GM18526 (cell line): ENCODE data around the gene ETNPPL.

Experiments used
- POLR2A ChIP-seq: IDR thresholded peaks from 3 replicates; pipeline ENCODE4 v1.6.1; 2011; ENCODE audit not compliant: insufficient read length; ENCODE audit errors: extremely low read depth

The ETNPPL gene

DNA sequence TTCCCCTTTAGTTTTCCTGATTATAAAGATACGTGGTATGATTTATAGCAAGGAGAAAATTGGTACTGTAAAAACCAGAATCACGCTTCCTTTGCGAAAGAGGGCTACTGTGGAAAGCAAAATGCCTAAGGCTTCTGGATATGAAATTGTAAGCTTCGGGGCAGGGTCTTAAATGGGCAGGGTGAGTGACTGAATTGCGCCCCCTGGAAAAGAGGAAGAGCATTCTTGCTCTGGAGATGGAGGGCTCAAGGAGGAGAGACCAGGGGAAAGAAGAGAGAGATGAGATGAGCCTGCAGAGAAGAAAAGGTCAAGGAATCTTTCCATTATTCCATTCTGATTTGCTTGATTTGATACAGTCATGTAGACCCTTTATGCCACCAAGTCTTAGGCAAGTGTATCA is 13.1 kb upstream of the ETNPPL start:
- TF ChIP-seq POLR2A, result no peak

DNA sequence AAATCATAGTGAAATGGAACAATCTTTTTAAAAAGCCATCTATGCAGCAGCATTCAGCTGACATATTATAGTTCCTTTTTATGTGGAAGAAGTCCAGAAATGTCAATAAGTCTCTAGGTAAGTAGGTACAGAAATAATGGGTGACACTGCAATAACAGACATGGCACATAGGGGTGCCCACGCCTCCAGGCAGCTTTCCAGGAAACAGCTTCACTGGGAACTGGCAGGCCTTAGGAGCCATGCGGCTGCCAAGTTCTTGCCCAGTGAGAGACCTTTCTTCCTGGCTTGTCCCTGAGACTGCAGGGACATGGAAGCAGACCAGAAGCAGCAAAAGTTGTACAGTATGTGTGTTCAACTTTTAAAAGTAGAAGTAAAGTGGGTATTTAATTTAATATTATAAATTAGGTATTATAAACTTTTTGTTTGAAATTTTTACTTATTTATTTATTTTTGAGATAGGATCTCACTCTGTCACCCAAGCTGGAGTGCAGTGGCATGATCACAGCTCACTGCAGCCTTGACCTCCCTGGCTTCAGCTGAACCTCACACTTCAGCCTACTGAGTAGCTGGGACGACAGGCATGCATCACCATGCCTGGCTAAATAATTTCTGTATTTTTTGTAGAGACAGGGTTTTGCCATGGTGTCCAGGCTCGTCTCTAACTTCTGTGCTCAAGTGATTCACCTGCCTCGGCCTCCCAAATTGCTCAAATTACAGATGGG is 12.1 kb upstream of the ETNPPL start:
- TF ChIP-seq POLR2A, result no peak

- TF ChIP-seq POLR2A, result no peak
Observed at GRCh38 chr4:108772402-108772801, 9.5 kb upstream of the ETNPPL start.

- TF ChIP-seq POLR2A, result no peak
Observed at GRCh38 chr4:108766058-108766457, 3.2 kb upstream of the ETNPPL start.

DNA sequence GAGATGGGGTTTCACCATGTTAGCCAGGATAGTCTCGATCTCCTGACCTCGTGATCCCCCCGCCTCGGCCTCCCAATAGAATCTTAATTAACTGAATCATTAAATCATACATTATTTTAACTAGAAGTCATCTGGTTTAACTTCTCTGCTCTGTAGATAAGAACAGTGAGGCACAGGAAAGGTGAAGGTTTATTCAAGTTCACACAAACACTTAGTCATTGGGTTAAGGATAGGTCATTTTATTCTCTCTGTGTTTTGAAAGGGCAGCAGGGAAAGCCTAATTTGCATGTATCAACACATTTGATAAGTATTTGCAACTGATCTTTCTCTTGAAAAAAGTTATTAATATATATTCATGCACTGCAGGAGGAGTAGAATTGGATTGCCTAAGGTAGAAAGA is 1.1 kb upstream of the ETNPPL start:
- TF ChIP-seq POLR2A, result no peak

- no peak for TF ChIP-seq POLR2A
Observed at GRCh38 chr4:108763226-108763593, 357 bp upstream of the ETNPPL start.

GRCh38 chr4:108758498-108758897 is 4.4 kb downstream of the ETNPPL start:
- TF ChIP-seq POLR2A, result no peak

DNA sequence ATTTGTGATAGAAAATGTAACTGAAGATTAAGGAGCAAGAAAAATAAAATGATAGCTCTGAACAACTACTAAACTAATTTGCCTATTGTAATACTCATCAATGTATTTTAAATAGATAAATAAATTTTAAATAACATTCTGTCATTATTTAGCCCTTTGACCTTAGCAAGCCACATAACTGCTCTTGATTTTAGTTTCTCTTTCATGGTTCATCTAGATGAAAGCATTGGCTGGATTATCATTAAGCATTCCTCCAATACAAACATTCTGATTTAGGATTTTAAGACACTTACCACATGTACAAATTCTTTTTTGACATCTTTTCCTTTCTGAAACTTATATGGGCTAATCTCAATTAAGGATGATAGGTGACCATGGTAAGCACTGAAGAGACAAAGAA is 8.5 kb downstream of the ETNPPL start:
- TF ChIP-seq POLR2A, result no peak

- no peak for TF ChIP-seq POLR2A
Observed at GRCh38 chr4:108751321-108751720, 11.5 kb downstream of the ETNPPL start.

DNA sequence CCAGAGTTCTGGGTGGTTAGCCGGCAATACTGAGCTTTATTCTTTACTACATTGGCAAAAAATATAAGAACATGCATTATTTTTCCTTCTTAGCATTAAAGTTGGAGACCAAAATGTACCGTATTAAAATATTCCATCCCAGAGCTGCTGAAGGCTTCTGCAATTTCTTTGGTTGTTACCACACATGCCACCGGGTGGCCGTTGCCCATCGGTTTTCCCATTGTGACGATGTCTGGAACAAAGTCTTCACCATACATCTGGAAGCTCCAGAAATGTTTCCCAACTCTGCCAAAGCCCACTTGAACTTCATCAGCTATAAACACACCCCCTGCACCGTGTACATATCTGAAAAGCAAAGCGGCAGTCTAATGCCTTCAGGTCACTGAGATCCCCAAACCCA is 13.7 kb downstream of the ETNPPL start:
- no peak for TF ChIP-seq POLR2A

DNA sequence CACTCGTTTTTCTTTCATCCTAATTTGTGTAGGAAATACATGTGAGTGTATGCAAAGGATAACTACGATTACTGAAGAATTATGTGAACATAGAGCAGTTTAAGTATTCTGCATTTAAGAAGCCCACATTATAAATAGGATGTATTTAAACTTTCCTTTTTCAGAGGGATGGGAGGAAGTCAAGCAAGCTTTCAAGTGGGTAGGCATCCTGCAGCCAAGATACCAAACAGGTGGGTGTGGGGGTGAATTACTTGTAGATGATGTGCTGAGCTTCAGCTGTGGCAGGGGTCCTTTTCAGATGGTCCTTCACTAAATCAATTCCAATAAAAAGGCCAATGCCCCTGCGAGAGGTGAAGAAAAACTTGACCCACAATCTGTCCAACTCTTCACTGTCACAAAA is 16.3 kb downstream of the ETNPPL start:
- no peak for TF ChIP-seq POLR2A

DNA sequence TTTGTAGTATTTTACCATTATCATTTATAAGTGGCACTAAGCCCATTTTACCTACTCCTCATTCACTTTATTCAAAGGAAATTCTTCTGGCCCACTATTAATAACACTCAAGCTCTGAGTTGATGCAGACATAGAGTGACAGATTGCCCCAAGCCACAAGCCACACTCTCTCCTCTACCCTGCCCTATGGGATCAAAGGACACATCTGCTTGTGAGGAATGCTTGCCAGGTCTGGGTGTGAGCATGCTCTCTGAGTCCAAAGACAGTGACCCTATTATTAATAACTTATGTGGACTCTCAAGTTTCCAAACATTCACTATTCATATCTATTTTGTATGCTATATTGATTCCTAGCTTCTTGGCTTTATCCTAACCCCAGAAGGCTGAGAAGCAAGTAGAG is 18.5 kb downstream of the ETNPPL start:
- no peak for TF ChIP-seq POLR2A

GRCh38 chr4:108742451-108743420 is 20.1 kb downstream of the ETNPPL start:
- no peak for TF ChIP-seq POLR2A

GRCh38 chr4:108738003-108738706 is 24.7 kb downstream of the ETNPPL start:
- TF ChIP-seq POLR2A, result no peak

DNA sequence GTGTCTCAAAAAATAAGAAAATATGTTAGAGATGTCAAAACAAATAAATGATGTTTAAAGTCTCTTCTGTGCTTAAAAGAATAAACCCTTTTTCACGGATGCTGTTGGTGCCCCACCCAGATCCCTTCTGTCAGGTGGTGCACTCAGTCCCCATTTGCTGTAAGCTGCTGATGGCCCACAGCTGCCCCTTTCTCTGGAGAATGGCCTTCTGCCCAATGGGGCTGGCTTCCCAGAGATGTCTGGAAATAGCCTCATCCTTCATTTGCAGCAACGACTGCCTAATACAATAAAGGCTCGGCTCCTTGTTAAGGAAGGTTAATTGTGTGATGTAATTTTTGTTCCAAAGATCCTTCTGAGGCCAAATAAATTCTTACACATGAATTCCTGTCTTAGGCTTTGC is 31.8 kb downstream of the ETNPPL start:
- TF ChIP-seq POLR2A, result no peak

DNA sequence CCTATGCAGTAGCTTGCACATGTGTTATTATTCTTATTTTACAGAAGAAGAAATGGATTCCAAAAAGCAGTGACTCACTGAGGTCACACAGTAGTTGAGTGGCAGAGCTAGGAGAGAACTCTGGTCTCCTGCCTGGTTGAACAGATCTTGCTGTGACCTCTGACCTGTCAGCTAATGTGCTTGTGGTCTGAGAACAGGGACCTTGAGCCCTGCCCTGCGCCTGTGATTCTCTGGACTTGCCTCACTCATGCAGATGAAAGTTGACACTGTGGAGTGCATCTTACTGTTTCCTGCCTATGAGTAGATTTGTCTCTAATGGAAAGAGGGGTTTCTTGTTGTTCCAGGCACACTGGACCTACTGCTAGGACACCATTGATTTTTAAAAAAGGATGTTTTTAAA is 32.3 kb downstream of the ETNPPL start:
- TF ChIP-seq POLR2A, result no peak
